Measurements from ENCODE around the gene NUDT9. TPM values are rescaled to one million over a fixed set of nuclear protein-coding genes. Genes with fewer than 3 reads are reported as not detected.
A peak's percentile ranks its signal among the peaks of the same experiment; 100 is the strongest.
"Not testable (repeated sequence)": the region's sequence is repeated elsewhere in the genome, so short reads cannot be mapped to it uniquely, and the experiment has no call there.

Gene NUDT9
- total RNA-seq, 1 donor from 2014 or later, result 43.9 TPM

DNA sequence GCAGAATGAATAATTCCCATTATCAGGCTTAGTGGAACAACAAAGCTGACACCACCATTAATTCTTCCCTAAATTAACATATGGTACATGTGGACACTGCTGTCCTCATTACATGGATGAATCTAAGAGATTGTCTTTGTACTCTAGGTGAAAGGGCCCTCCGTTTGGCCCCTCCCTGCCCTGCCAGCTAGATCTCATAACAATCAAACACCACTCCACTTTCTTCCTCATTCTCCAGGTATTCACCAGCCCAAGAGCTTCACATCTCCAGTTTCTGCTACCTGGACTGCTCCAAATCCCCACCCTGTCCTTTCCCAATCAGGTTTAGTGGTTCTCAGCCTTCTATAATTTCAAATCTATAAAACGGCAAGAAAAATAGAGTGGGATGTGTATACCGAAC lies 35.1 kb upstream of the NUDT9 start:
- no peaks in the 10 kb centered on the region for H3K9me3 ChIP-seq
- peak overlapping the region; percentile 70 for H3K4me3 ChIP-seq
- intact Hi-C loops (cut with DNase I), result no loop called here
- TF ChIP-seq, protein P1, sequence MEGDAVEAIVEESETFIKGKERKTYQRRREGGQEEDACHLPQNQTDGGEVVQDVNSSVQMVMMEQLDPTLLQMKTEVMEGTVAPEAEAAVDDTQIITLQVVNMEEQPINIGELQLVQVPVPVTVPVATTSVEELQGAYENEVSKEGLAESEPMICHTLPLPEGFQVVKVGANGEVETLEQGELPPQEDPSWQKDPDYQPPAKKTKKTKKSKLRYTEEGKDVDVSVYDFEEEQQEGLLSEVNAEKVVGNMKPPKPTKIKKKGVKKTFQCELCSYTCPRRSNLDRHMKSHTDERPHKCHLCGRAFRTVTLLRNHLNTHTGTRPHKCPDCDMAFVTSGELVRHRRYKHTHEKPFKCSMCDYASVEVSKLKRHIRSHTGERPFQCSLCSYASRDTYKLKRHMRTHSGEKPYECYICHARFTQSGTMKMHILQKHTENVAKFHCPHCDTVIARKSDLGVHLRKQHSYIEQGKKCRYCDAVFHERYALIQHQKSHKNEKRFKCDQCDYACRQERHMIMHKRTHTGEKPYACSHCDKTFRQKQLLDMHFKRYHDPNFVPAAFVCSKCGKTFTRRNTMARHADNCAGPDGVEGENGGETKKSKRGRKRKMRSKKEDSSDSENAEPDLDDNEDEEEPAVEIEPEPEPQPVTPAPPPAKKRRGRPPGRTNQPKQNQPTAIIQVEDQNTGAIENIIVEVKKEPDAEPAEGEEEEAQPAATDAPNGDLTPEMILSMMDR (IDR thresholded peaks at IDR 0.05), result no peak
- peak; percentile 17 for ATAC-seq
- H3K36me3 ChIP-seq, result no peaks in the 10 kb centered on the region
- no peaks in the 10 kb centered on the region for H3K27me3 ChIP-seq
- peaks cover 27% of the 10 kb centered on the region for H3K4me1 ChIP-seq
- DNase-seq, result no peak
- no peak overlapping the region for H3K27ac ChIP-seq

DNA sequence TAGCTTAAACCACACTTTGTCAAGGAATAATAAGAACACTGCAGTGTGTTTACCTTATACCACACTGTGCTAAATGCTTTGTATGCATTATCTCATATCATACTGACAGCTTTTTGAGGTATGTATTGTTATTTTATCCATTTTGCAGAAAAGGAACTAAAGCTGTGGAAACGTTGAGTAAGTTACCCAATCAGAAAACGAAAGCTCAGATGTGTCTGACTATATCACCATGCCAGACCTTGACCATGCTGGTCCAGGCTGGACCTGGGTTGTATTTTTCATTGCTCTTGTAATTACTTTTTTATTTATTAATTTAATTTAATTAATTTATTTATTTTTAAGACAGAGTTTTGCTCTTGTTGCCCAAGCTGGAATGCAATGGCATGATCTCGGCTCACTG lies 33.5 kb upstream of the NUDT9 start:
- no peak for DNase-seq
- no peak for ATAC-seq
- Histone ChIP-seq H3K36me3 (no peaks in the 10 kb centered on the region), H3K9me3 (no peaks in the 10 kb centered on the region), H3K27me3 (no peaks in the 10 kb centered on the region), H3K4me3 (peak overlapping the region; percentile 70), H3K27ac (peak overlapping the region; percentile 90), H3K4me1 (peaks cover 27% of the 10 kb centered on the region)
- TF ChIP-seq, protein P1 (IDR thresholded peaks at IDR 0.05), result no peak
- intact Hi-C loops (cut with DNase I), result no loop called here

DNA sequence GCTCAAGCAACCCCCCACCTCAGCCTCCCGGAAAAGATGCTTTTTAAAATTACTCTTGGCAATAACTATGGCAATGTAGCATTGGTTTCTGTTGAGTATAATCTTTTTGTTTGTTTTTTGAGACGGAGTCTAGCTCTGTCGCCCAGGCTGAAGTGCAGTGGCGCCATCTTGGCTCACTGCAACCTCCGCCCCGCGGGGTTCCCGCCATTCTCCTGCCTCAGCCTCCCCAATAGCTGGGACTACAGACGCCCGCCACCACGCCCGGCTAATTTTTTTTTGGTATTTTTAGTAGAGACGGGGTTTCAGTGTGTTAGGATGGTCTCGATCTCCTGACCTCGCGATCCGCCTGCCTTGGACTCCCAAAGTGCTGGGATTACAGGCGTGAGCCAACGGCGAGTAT lies 32.3 kb upstream of the NUDT9 start:
- DNase-seq; ATAC-seq; H3K9me3 ChIP-seq; H3K27me3 ChIP-seq; intact Hi-C loops (cut with DNase I); H3K36me3 ChIP-seq: not testable (repeated sequence)
- peak overlapping the region; percentile 70 for H3K4me3 ChIP-seq
- peak overlapping the region; percentile 90 for H3K27ac ChIP-seq
- peaks cover 27% of the 10 kb centered on the region for H3K4me1 ChIP-seq

DNA sequence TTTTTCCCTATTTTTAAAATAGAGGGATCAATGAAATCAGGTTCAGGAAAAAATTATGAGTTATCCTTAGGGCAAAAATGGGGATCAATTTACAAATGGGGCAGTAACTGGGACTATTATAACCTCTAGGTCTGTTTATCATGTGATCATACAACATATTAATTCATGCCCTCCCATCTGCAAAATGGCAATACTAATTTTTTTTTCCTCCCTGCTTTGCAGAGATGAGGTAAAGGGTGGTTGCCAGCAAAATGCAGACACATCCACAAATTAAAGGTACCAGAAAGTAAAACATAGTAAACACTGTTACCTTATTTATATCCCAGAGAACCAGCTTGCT lies 31.9 kb upstream of the NUDT9 start:
- Histone ChIP-seq H3K9me3 (no peaks in the 10 kb centered on the region), H3K27ac (peak overlapping the region; percentile 90), H3K4me3 (peak overlapping the region; percentile 70), H3K4me1 (peaks cover 27% of the 10 kb centered on the region), H3K36me3 (no peaks in the 10 kb centered on the region), H3K27me3 (no peaks in the 10 kb centered on the region)
- no peak for ATAC-seq
- intact Hi-C loops (cut with DNase I), result no loop called here
- no peak for DNase-seq
- TF ChIP-seq, protein P1 (IDR thresholded peaks at IDR 0.05), result no peak

DNA sequence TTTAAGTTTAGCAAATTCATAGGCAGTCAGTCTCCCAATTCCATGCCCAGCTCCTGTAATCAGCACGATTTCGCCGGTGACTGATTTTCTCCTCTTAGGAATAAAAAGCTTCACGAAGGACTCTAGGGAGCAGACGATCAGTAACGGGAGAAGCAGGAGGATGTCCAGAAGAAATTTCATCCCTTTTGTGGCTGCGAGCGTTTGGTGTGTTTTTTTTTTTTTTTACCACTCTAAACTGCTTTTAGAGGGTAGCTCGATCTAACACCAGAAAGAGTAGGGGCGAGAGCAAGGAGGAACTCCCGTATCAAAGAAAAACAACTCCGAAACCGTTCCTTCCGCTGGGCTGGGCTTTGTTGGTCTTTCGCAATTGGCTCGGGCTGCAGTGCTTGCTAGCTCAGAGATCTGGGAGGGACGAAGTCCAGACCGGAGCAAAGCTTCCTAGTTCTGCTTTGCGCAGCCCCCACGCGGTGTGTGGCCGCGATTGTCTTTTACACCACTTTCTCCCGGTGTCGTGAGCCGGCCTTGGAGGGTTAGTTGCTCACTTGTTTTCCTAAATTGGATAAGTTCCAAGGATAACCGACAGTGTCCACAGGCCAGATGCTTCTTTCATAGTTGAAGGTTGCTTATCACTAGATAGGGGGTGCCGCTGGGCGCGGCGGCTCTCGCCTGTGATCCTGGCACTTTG lies 31.3 kb upstream of the NUDT9 start, which contains the start of gene HSD17B11:
Gene HSD17B11 (minus strand): TSS at position 298 of the 685 bp plus-strand sequence. CDS start 118 bp downstream, at position 180.
- TF ChIP-seq, protein P1 (IDR thresholded peaks at IDR 0.05), result peak; percentile 37
- ATAC-seq (peak; percentile 99), DNase-seq (peak; percentile 93)
- no peaks in the 10 kb centered on the region for H3K9me3 ChIP-seq
- no peaks in the 10 kb centered on the region for H3K36me3 ChIP-seq
- H3K27me3 ChIP-seq, result no peaks in the 10 kb centered on the region
- intact Hi-C loops (cut with DNase I), result no loop called here
- peaks cover 27% of the 10 kb centered on the region for H3K4me1 ChIP-seq
- peak within 1 kb of the TSS; percentile 70 for H3K4me3 ChIP-seq
- peak within 1 kb of the TSS; percentile 90 for H3K27ac ChIP-seq

DNA sequence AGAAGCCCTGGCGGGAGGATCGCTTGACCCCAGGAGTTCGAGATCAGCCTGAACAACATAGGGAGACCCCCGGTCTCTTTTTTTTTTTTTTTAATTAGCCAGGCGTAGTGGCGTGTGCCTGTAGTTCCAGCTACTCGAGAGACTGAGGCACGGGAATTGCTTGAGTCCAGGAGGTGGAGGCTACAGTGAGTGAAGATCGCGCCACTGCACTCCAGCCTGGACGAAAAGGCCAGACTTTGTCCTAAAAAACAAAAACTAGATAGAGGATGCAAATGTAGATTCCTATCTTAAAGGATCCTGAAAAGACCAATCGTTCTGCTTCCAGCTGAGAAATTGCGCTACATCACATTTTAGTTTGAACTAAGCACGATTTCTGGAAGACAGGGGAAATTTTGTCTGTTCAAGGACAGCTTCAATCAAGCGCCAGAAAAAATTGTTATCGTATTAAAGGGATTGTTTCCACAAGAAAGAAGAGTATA lies 30.8 kb upstream of the NUDT9 start:
- Histone ChIP-seq H3K4me3 (peak overlapping the region; percentile 70), H3K27ac (peak overlapping the region; percentile 90), H3K4me1 (peaks cover 27% of the 10 kb centered on the region), H3K27me3 (no peaks in the 10 kb centered on the region), H3K9me3 (no peaks in the 10 kb centered on the region), H3K36me3 (no peaks in the 10 kb centered on the region)
- DNase-seq (no peak), ATAC-seq (peak; percentile 11)
- intact Hi-C loops (cut with DNase I), result no loop called here
- TF ChIP-seq, protein P1 (IDR thresholded peaks at IDR 0.05), result peak; percentile 2

Measured in upper lobe of right lung (tissue), 1 donor.